GM23338 (cell line): ENCODE measurements around the gene MARCHF10. TPM values are rescaled to one million over a fixed set of nuclear protein-coding genes. Genes with fewer than 3 reads are reported as not detected.

Experiments used
- ATAC-seq: fragments of 200-7000 bp; cut with Tn5 transposase; 3 replicates; pipeline ENCODE4 v1.9.1; 2020
- DNase-seq: peaks from one replicate; pipeline ENCODE4 v3.0.0-alpha.2; 2015; ENCODE audit warnings: low spot score
- H2AFZ ChIP-seq: fragments of 200-600 bp; sonication (generic); 2 replicates; pipeline ENCODE4 v1.8.0; 2016; ENCODE audit warnings: antibody characterized with exemption, mild to moderate bottlenecking, moderate library complexity
- H3F3A ChIP-seq: fragments of 200-600 bp; sonication (generic); replicated peaks from 2 replicates; pipeline ENCODE4 v1.8.0; 2017; ENCODE audit warnings: antibody characterized with exemption, mixed run types, low read depth
- H3K27ac ChIP-seq: fragments of 200-600 bp; sonication (generic); 2 replicates; pipeline ENCODE4 v1.6.1; 2016; ENCODE audit warnings: low read depth
- H3K27me3 ChIP-seq: fragments of 200-600 bp; sonication (generic); 2 replicates; pipeline ENCODE4 v1.8.0; 2016; ENCODE audit warnings: mild to moderate bottlenecking, mixed run types, moderate library complexity; ENCODE audit not compliant: insufficient read depth
- H3K36me3 ChIP-seq: fragments of 200-600 bp; sonication (generic); 2 replicates; pipeline ENCODE4 v1.8.0; 2016; ENCODE audit warnings: mild to moderate bottlenecking; ENCODE audit not compliant: insufficient read depth
- H3K4me1 ChIP-seq: fragments of 200-600 bp; sonication (generic); 2 replicates; pipeline ENCODE4 v1.8.0; 2016; ENCODE audit warnings: mild to moderate bottlenecking, moderate library complexity; ENCODE audit not compliant: insufficient read depth
- H3K4me2 ChIP-seq: fragments of 200-600 bp; sonication (generic); 2 replicates; pipeline ENCODE4 v1.7.1; 2017; ENCODE audit warnings: mixed run types
- H3K4me3 ChIP-seq: fragments of 200-600 bp; sonication (generic); 2 replicates; pipeline ENCODE4 v1.6.1; 2016; ENCODE audit warnings: mixed run types
- H3K79me2 ChIP-seq: fragments of 200-600 bp; sonication (generic); replicated peaks from 2 replicates; pipeline ENCODE4 v1.8.0; 2017; ENCODE audit warnings: mild to moderate bottlenecking; ENCODE audit not compliant: insufficient read depth
- H3K9me2 ChIP-seq: fragments of 200-600 bp; sonication (generic); 2 replicates; pipeline ENCODE4 v1.8.0; 2017; ENCODE audit not compliant: insufficient read depth
- H4K20me1 ChIP-seq: fragments of 200-600 bp; sonication (generic); replicated peaks from 2 replicates; pipeline ENCODE4 v1.8.0; 2017; ENCODE audit warnings: mild to moderate bottlenecking; ENCODE audit not compliant: insufficient read depth
- H3K27ac Mint-ChIP-seq: 2 replicates; pipeline ENCODE4 v1.8.0; 2020; ENCODE audit warnings: inconsistent platforms, mild to moderate bottlenecking, moderate library complexity, mixed read lengths
- H3K27me3 Mint-ChIP-seq: 3 replicates; pipeline ENCODE4 v1.8.0; 2022; ENCODE audit warnings: low read depth, mild to moderate bottlenecking, moderate library complexity, mixed read lengths, inconsistent platforms; ENCODE audit not compliant: insufficient read depth, poor library complexity
- H3K36me3 Mint-ChIP-seq: 3 replicates; pipeline ENCODE4 v1.8.0; 2021; ENCODE audit warnings: low read depth, mild to moderate bottlenecking, inconsistent platforms, moderate library complexity, mixed read lengths
- H3K4me1 Mint-ChIP-seq: 3 replicates; pipeline ENCODE4 v1.8.0; 2020; ENCODE audit warnings: mild to moderate bottlenecking, inconsistent platforms, mixed read lengths
- H3K4me3 Mint-ChIP-seq: 3 replicates; pipeline ENCODE4 v1.8.0; 2021; ENCODE audit warnings: moderate library complexity, mild to moderate bottlenecking, inconsistent platforms, mixed read lengths
- H3K9me3 Mint-ChIP-seq: 3 replicates; pipeline ENCODE4 v1.8.0; 2020; ENCODE audit warnings: moderate library complexity, mild to moderate bottlenecking, inconsistent platforms, mixed read lengths
- CTCF ChIP-seq, 2 experiments: fragments of 200-600 bp in 1 of 2; sonication (generic) in 1 of 2; conservative IDR thresholded peaks; 2 replicates each; pipeline versions ENCODE4 v1.5.1 to v1.6.1; 2016 to 2017; ENCODE audit warnings: antibody characterized with exemption in 2 of 2, low read depth in 2 of 2, mild to moderate bottlenecking in 2 of 2, moderate library complexity in 1 of 2
- EZH2 ChIP-seq: fragments of 200-600 bp; sonication (generic); IDR thresholded peaks from one replicate; pipeline ENCODE4 v1.8.0; 2017; ENCODE audit warnings: antibody characterized with exemption, mild to moderate bottlenecking, low read depth; ENCODE audit not compliant: unreplicated experiment
- EZH2phosphoT487 ChIP-seq: fragments of 200-600 bp; sonication (generic); IDR thresholded peaks from one replicate; pipeline ENCODE4 v1.8.1; 2018; ENCODE audit warnings: antibody characterized with exemption; ENCODE audit not compliant: unreplicated experiment
- JUNB ChIP-seq: IDR thresholded peaks from one replicate; pipeline ENCODE4 v1.6.1; 2016; ENCODE audit warnings: antibody characterized with exemption; ENCODE audit not compliant: unreplicated experiment
- POLR2AphosphoS5 ChIP-seq: IDR thresholded peaks from 2 replicates; pipeline ENCODE4 v1.6.1; 2016; ENCODE audit warnings: antibody characterized with exemption, low read depth
- STAT1 ChIP-seq: IDR thresholded peaks from one replicate; pipeline ENCODE4 v1.6.1; 2016; ENCODE audit warnings: antibody characterized with exemption; ENCODE audit not compliant: unreplicated experiment
- ZNF114 ChIP-seq: fragments of 250-450 bp; sonication (Bioruptor Pico); IDR thresholded peaks from 2 replicates; pipeline ENCODE4 v1.5.0; 2020; ENCODE audit warnings: mild to moderate bottlenecking, moderate library complexity
- polyA plus RNA-seq: library from polyadenylated mRNA; unstranded; fragments of >200 nt; fragmentation: Nextera tagmentation; extraction: Ambion mirVana; gene quantifications from 2 replicates; pipeline ENCODE4 v1.2.1, GENCODE V29; 2016
- total RNA-seq: library from RNA; depleted of rRNA; stranded (reverse); fragments of >200 nt; shearing (Covaris generic); gene quantifications from 2 replicates; pipeline ENCODE4 v1.2.3, GENCODE V29; 2014
- TF ChIP-seq, protein P1 (sequence below): fragments of 250-450 bp; sonication (Bioruptor Pico); IDR thresholded peaks from 2 replicates; pipeline ENCODE4 v1.5.0; 2020; ENCODE audit warnings: mild to moderate bottlenecking, moderate library complexity
- TF ChIP-seq, protein P2 (sequence below): IDR thresholded peaks from 2 replicates; pipeline ENCODE4 v1.6.1; 2016; ENCODE audit warnings: antibody characterized with exemption

MARCHF10 gene
- total and polyA plus RNA-seq, 2 experiments from 2014 or later, result 0.50 TPM; not detected in 1

DNA sequence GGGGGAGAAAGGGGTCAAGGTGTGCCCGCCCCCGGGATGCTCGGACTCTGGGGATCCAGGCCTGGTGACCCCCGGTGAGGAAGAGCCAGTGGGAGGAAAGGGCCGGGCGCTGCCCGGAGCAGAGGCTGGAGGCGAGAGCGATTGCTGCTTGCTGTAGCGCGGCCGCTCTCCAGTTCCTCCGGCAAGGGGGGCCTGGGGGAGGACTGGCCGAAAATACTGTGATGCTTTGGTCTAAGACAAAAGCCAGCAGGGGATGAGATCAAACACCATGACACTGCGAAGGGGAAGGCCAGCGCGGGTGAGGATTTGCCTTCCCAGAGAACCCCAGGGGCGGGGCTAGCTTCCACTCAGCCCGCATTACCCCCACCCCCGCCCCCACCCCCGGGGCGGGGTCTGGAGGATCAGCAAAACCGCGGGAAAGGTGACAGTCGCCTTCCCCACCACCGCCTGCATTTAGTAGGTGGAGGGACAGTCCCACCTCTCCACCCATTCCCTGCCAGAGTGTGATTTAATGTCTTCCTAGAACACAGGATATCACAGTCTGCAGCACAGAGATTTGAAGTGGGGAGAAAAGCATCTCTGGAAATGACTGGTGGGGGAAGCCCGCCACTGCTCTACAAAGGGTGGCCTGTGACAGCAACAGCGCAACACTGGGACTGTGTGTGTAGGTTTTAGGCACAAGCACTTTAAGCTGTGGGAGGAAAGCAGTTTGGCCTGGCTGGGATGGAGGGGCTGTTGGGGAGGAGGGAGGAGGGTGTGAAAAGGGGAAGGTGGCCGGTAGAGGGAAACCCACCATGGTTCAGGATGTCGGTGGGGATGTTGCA, 154.9 kb downstream of the MARCHF10 start:
- ATAC-seq (peak; percentile 76), DNase-seq (peak; percentile 93)
- H3K4me3 ChIP-seq, result peak overlapping the region; percentile 91
- Mint-ChIP-seq H3K4me1 (peaks cover 32% of the 10 kb centered on the region), H3K27me3 (peaks cover 28% of the 10 kb centered on the region), H3K9me3 (peaks cover 2% of the 10 kb centered on the region; the same call in 2 of the 3 replicates), H3K27ac (peak overlapping the region; percentile 62), H3K36me3 (peaks cover 4% of the 10 kb centered on the region; the same call in 2 of the 3 replicates), H3K4me3 (peak overlapping the region; percentile 83)
- H3K27me3 ChIP-seq, result peaks cover 8% of the 10 kb centered on the region; the same call in 1 of the 2 replicates
- H3F3A ChIP-seq, result 0 out of 2 replicates have a peak, but pooled peaks cover 8% of the 10 kb centered on the region
- H3K4me2 ChIP-seq, result peak overlapping the region; percentile 99
- H3K36me3 ChIP-seq, result no peaks in the 10 kb centered on the region
- peaks cover 20% of the 10 kb centered on the region for H3K4me1 ChIP-seq
- H3K27ac ChIP-seq, result peak overlapping the region; percentile 90
- no peaks in the 10 kb centered on the region for H3K79me2 ChIP-seq
- H4K20me1 ChIP-seq, result no peaks in the 10 kb centered on the region; the same call in 1 of the 2 replicates
- TF ChIP-seq EZH2phosphoT487 (no peak), POLR2AphosphoS5 (peak; percentile 47; the same call in 1 of the 2 replicates)
- peak overlapping the region; percentile 96 for H2AFZ ChIP-seq
- H3K9me2 ChIP-seq, result no peaks in the 10 kb centered on the region

GRCh38 chr17:62652251-62653001, 155.7 kb downstream of the MARCHF10 start:
- H3F3A ChIP-seq, result 0 out of 2 replicates have a peak, but pooled peaks cover 8% of the 10 kb centered on the region
- no peaks in the 10 kb centered on the region; the same call in 1 of the 2 replicates for H4K20me1 ChIP-seq
- no peaks in the 10 kb centered on the region for H3K36me3 ChIP-seq
- peak; percentile 38 for ATAC-seq
- peak overlapping the region; percentile 96 for H2AFZ ChIP-seq
- Mint-ChIP-seq H3K27ac (peak overlapping the region; percentile 74), H3K36me3 (peaks cover 4% of the 10 kb centered on the region; the same call in 2 of the 3 replicates), H3K27me3 (peaks cover 28% of the 10 kb centered on the region), H3K4me3 (peak overlapping the region; percentile 83), H3K9me3 (peaks cover 2% of the 10 kb centered on the region; the same call in 2 of the 3 replicates), H3K4me1 (peaks cover 27% of the 10 kb centered on the region)
- H3K27me3 ChIP-seq, result peaks cover 8% of the 10 kb centered on the region; the same call in 1 of the 2 replicates
- peaks cover 20% of the 10 kb centered on the region for H3K4me1 ChIP-seq
- peak overlapping the region; percentile 90 for H3K27ac ChIP-seq
- H3K9me2 ChIP-seq, result no peaks in the 10 kb centered on the region
- peak overlapping the region; percentile 91 for H3K4me3 ChIP-seq
- no peaks in the 10 kb centered on the region; the same call in 1 of the 2 replicates for H3K79me2 ChIP-seq
- peak overlapping the region; percentile 99 for H3K4me2 ChIP-seq
- DNase-seq, result peak; percentile 64
- no peak for TF ChIP-seq JUNB
- TF ChIP-seq CTCF (conservative IDR thresholded peaks at IDR 0.05; ENCODE audit: low read depth in 2 of 2), result no peak
- no peak; the same call in 1 of the 2 replicates for TF ChIP-seq POLR2AphosphoS5
- no peak for TF ChIP-seq STAT1
- TF ChIP-seq EZH2phosphoT487, result no peak
- TF ChIP-seq EZH2, result no peak
- TF ChIP-seq ZNF114 (CRISPR knock-in tag), result no peak
- TF ChIP-seq, protein P1, sequence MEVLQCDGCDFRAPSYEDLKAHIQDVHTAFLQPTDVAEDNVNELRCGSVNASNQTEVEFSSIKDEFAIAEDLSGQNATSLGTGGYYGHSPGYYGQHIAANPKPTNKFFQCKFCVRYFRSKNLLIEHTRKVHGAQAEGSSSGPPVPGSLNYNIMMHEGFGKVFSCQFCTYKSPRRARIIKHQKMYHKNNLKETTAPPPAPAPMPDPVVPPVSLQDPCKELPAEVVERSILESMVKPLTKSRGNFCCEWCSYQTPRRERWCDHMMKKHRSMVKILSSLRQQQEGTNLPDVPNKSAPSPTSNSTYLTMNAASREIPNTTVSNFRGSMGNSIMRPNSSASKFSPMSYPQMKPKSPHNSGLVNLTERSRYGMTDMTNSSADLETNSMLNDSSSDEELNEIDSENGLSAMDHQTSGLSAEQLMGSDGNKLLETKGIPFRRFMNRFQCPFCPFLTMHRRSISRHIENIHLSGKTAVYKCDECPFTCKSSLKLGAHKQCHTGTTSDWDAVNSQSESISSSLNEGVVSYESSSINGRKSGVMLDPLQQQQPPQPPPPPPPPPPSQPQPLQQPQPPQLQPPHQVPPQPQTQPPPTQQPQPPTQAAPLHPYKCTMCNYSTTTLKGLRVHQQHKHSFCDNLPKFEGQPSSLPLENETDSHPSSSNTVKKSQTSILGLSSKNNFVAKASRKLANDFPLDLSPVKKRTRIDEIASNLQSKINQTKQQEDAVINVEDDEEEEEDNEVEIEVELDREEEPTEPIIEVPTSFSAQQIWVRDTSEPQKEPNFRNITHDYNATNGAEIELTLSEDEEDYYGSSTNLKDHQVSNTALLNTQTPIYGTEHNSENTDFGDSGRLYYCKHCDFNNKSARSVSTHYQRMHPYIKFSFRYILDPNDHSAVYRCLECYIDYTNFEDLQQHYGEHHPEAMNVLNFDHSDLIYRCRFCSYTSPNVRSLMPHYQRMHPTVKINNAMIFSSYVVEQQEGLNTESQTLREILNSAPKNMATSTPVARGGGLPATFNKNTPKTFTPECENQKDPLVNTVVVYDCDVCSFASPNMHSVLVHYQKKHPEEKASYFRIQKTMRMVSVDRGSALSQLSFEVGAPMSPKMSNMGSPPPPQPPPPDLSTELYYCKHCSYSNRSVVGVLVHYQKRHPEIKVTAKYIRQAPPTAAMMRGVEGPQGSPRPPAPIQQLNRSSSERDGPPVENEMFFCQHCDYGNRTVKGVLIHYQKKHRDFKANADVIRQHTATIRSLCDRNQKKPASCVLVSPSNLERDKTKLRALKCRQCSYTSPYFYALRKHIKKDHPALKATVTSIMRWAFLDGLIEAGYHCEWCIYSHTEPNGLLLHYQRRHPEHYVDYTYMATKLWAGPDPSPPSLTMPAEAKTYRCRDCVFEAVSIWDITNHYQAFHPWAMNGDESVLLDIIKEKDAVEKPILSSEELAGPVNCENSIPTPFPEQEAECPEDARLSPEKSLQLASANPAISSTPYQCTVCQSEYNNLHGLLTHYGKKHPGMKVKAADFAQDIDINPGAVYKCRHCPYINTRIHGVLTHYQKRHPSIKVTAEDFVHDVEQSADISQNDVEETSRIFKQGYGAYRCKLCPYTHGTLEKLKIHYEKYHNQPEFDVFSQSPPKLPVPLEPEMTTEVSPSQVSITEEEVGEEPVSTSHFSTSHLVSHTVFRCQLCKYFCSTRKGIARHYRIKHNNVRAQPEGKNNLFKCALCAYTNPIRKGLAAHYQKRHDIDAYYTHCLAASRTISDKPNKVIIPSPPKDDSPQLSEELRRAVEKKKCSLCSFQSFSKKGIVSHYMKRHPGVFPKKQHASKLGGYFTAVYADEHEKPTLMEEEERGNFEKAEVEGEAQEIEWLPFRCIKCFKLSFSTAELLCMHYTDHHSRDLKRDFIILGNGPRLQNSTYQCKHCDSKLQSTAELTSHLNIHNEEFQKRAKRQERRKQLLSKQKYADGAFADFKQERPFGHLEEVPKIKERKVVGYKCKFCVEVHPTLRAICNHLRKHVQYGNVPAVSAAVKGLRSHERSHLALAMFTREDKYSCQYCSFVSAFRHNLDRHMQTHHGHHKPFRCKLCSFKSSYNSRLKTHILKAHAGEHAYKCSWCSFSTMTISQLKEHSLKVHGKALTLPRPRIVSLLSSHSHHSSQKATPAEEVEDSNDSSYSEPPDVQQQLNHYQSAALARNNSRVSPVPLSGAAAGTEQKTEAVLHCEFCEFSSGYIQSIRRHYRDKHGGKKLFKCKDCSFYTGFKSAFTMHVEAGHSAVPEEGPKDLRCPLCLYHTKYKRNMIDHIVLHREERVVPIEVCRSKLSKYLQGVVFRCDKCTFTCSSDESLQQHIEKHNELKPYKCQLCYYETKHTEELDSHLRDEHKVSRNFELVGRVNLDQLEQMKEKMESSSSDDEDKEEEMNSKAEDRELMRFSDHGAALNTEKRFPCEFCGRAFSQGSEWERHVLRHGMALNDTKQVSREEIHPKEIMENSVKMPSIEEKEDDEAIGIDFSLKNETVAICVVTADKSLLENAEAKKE, result no peak
- TF ChIP-seq, protein P2, sequence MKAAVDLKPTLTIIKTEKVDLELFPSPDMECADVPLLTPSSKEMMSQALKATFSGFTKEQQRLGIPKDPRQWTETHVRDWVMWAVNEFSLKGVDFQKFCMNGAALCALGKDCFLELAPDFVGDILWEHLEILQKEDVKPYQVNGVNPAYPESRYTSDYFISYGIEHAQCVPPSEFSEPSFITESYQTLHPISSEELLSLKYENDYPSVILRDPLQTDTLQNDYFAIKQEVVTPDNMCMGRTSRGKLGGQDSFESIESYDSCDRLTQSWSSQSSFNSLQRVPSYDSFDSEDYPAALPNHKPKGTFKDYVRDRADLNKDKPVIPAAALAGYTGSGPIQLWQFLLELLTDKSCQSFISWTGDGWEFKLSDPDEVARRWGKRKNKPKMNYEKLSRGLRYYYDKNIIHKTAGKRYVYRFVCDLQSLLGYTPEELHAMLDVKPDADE, result no peak
